ENCODE measurements around the gene CARMIL1.

Gene CARMIL1

GRCh38 chr6:25485821-25486534 lies 206.8 kb downstream of the CARMIL1 start:
- peak; percentile 71 for DNase-seq

GRCh38 chr6:25486550-25486949 lies 207.4 kb downstream of the CARMIL1 start:
- no peak for DNase-seq

GRCh38 chr6:25487012-25487411 lies 207.8 kb downstream of the CARMIL1 start:
- no peak for DNase-seq

GRCh38 chr6:25488156-25488555 lies 209.0 kb downstream of the CARMIL1 start:
- DNase-seq, result no peak

- DNase-seq, result no peak
Measured at GRCh38 chr6:25489399-25489798, 210.2 kb downstream of the CARMIL1 start.

- peak; percentile 64 for DNase-seq
Measured at GRCh38 chr6:25490018-25490801, 211.0 kb downstream of the CARMIL1 start.

- no peak for DNase-seq
Measured at GRCh38 chr6:25492951-25493350, 213.8 kb downstream of the CARMIL1 start.

- DNase-seq, result no peak
Measured at GRCh38 chr6:25494469-25494868, 215.3 kb downstream of the CARMIL1 start.

GRCh38 chr6:25497383-25498040 lies 218.3 kb downstream of the CARMIL1 start:
- DNase-seq, result no peak

- no peak for DNase-seq
Measured at GRCh38 chr6:25498505-25498904, 219.3 kb downstream of the CARMIL1 start.

GRCh38 chr6:25499615-25500235 lies 220.6 kb downstream of the CARMIL1 start:
- no peak for DNase-seq

- no peak for DNase-seq
Measured at GRCh38 chr6:25503686-25504085, 224.5 kb downstream of the CARMIL1 start.

- DNase-seq, result no peak
Measured at GRCh38 chr6:25504661-25505060, 225.5 kb downstream of the CARMIL1 start.

- no peak for DNase-seq
Measured at GRCh38 chr6:25506020-25506419, 226.8 kb downstream of the CARMIL1 start.

- no peak for DNase-seq
Measured at GRCh38 chr6:25508051-25508450, 228.9 kb downstream of the CARMIL1 start.

- no peak for DNase-seq
Measured at GRCh38 chr6:25511376-25511775, 232.2 kb downstream of the CARMIL1 start.

- no peak for DNase-seq
Measured at GRCh38 chr6:25512560-25512959, 233.4 kb downstream of the CARMIL1 start.

- no peak for DNase-seq
Measured at GRCh38 chr6:25519856-25520255, 240.7 kb downstream of the CARMIL1 start.

- no peak for DNase-seq
Measured at GRCh38 chr6:25524542-25524941, 245.4 kb downstream of the CARMIL1 start.

- no peak for DNase-seq
Measured at GRCh38 chr6:25525078-25525477, 245.9 kb downstream of the CARMIL1 start.

- DNase-seq, result no peak
Measured at GRCh38 chr6:25534942-25535631, 255.9 kb downstream of the CARMIL1 start.

- DNase-seq, result no peak
Measured at GRCh38 chr6:25535632-25536225, 256.6 kb downstream of the CARMIL1 start.

Measured in NCI-H2171 (cell line).